HG02623 (cell line): ENCODE measurements around the gene TGIF1.
"Not testable (repeated sequence)": the region's sequence is repeated elsewhere in the genome, so short reads cannot be mapped to it uniquely, and the experiment has no call there.

Source experiments
- ATAC-seq: cut with Tn5 transposase; IDR thresholded peaks from one replicate; pipeline ENCODE4 v1.9.1; 2021; ENCODE audit warnings: moderate library complexity; ENCODE audit not compliant: unreplicated experiment

Gene TGIF1

GRCh38 chr18:3455090-3455635, 5.2 kb downstream of the TGIF1 start:
- no peak for ATAC-seq

DNA sequence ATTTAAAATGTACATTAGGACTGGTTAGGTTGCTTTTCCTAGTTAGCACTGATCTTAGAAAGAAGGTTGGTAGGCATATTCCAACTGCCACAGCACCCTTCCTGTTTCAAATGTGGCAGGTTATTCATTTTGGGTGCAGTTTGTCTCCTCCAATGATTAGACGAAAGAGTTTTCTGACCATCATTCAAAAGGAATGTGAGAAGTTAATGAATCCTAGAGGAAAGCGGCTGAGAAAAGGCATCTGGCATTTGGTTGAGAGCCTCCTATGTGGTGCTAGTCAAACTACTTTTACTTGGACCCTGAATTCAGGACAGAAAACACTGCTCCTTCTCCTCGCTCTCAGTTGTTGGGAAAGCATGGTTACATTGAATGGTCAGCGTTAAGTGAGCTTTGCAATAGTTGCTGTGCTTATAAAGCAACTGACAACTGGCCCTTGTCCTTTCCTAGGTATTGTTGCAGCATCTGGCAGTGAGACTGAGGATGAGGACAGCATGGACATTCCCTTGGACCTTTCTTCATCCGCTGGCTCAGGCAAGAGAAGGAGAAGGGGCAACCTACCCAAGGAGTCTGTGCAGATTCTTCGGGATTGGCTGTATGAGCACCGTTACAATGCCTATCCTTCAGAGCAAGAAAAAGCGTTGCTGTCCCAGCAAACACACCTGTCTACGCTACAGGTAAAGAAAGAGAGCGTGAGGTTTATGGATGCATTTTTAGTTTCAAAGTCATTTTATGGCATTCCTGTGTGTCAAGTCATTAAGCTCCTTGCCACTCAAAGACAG, 6.1 kb downstream of the TGIF1 start:
- no peak for ATAC-seq

GRCh38 chr18:3456686-3457069, 6.7 kb downstream of the TGIF1 start:
- ATAC-seq, result no peak

DNA sequence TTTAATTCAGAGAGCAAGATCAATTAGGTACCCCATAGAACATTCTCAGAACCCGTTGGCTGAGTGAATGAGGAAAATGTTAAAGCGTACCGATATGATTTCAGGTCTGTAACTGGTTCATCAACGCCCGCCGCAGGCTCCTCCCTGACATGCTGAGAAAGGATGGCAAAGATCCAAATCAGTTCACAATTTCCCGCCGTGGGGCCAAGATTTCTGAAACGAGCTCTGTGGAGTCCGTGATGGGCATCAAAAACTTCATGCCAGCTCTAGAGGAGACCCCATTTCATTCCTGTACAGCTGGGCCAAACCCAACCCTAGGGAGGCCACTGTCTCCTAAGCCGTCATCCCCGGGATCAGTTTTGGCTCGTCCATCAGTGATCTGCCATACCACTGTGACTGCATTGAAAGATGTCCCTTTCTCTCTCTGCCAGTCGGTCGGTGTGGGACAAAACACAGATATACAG, 7.3 kb downstream of the TGIF1 start:
- ATAC-seq, result no peak

- ATAC-seq, result no peak
Observed at GRCh38 chr18:3458378-3458777, 8.4 kb downstream of the TGIF1 start.

GRCh38 chr18:3458952-3459853, 9.2 kb downstream of the TGIF1 start:
- peak; percentile 49 for ATAC-seq

DNA sequence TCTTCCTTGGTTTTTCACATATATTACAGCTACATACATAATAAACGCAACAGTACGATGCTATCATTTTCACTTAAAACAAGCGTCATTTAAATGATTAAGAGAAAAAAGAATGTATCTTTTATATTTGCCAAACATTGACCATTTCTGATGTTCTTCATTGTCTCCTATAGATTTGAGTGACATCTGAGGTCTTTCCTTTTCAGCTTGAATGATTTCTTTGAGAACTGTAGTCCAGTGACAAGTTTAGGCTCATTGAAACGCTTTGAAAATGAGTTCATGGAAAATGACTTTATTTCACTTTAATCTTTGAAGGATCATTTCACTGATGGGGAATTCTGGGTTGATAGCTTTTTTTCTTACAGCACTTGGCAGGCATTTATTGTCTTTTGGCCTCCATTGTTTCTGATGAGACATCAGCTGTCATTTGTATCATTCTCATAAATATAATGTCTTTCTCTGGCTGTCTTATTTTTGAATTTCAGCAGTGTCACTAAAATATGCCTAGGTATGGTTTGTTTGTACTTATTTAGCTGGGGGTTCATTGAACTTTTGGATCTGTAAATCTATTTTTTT, 10.9 kb downstream of the TGIF1 start:
- ATAC-seq, result no peak

DNA sequence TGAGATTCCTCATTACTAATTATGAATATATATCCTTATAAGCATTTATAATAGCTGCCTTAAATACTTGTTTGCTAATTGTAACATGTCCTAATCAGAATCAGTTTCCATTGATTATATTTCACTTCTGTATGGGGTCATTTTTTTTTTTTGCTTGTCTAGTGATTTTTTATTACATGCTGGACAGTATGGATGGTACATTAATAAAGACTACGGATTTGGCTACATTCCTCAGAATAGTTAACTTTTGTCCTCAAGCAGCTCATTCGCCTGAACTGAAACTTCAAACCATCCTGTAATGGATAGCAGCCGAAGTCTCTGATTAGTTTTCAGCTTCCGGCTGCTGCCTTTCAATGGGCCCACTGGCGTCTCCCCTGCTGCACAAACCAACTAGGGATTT, 11.7 kb downstream of the TGIF1 start:
- ATAC-seq, result no peak

DNA sequence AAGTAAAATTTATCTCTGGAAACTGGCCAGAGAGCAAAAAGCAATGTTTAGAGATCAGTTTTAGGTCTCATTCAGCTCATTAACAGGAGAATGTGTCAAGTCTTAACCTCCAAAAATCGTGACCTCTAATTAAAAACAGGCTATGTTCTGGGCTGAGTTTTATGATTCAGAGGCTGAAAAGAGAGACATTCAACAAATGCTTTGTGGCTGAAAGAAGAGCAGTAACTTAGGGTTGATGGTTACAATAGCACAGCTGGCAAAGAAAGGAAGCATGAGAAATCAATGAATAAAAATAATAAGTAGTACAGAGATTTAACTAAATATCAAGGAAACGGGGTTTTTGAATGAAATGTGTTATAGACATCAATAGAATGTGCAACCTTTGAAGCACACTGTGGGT, 13.1 kb downstream of the TGIF1 start:
- ATAC-seq, result no peak

- no peak for ATAC-seq
Observed at GRCh38 chr18:3466045-3466444, 16.1 kb downstream of the TGIF1 start.

- ATAC-seq, result no peak
Observed at GRCh38 chr18:3466872-3467271, 16.9 kb downstream of the TGIF1 start.

- ATAC-seq, result no peak
Observed at GRCh38 chr18:3468066-3468705, 18.2 kb downstream of the TGIF1 start.

GRCh38 chr18:3468833-3469232, 18.9 kb downstream of the TGIF1 start:
- ATAC-seq, result no peak

DNA sequence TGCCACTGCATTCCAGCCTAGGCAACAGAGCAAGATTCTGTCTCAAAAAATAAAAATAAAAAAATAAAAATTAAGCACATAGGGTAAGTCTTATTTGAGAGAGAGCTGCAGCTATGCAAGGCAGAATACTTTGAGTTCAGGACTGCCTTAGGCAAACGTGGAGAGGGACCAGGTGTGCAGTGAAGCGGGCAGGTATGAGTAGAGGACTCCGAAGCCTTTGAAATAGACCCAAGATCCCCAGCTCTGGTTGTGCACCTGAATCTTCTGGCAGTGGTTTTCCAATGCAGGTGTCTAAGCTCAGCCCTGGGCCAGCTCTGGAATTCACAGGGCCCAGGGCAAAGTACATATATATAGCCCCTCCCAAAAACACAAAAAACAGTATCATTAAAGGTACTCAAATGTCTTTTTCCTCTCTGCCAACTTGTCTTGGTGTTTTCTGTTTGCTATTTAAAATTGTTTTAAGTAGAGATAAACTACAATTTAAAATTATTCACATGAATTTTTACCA, 21.2 kb downstream of the TGIF1 start:
- no peak for ATAC-seq

DNA sequence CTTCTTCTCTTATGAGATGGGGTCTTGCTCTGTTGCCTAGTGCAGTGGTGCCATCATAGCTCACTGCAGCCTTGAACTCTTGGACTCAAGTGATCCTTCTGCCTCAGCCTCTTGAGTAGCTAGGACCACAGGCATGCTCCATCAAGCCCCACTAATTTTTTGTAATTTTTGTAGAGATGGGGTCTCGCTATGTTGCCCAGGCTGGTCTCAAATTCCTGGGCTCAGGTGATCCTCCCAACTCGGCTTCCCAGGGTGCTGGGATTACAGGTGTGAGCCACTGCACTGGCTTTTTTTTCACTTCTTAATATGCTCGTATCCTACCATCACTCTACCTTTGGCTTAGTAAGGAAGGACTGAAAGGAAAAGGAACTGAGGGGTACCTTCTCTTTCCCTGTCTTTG, 22.1 kb downstream of the TGIF1 start:
- not testable (repeated sequence) for ATAC-seq

GRCh38 chr18:3472681-3473544, 22.9 kb downstream of the TGIF1 start:
- ATAC-seq, result peak; percentile 74

GRCh38 chr18:3478262-3478978, 28.4 kb downstream of the TGIF1 start:
- no peak for ATAC-seq

- no peak for ATAC-seq
Observed at GRCh38 chr18:3479978-3480509, 30.1 kb downstream of the TGIF1 start.
